Suprapubic skin (tissue), 4 donors: ENCODE data around the gene MEIS1. TPM values are rescaled to one million over a fixed set of nuclear protein-coding genes. Genes with fewer than 3 reads are reported as not detected.

ENCODE experiments used
- DNase-seq, 2 donors: peaks; one replicate each; pipeline ENCODE4 v3.0.0-alpha.2; 2019; ENCODE audit warnings: low spot score in 2 of 2
- H3K27ac ChIP-seq: fragments of 200-600 bp; sonication (generic); one replicate; pipeline ENCODE4 v1.5.1; 2019
- H3K27me3 ChIP-seq: fragments of 200-600 bp; sonication (generic); one replicate; pipeline ENCODE4 v1.5.1; 2019
- H3K36me3 ChIP-seq: fragments of 200-600 bp; sonication (generic); one replicate; pipeline ENCODE4 v1.5.1; 2019
- H3K4me1 ChIP-seq: fragments of 200-600 bp; sonication (generic); one replicate; pipeline ENCODE4 v1.5.1; 2019
- H3K4me3 ChIP-seq: fragments of 200-600 bp; sonication (generic); one replicate; pipeline ENCODE4 v1.5.1; 2019; ENCODE audit warnings: mild to moderate bottlenecking
- H3K9me3 ChIP-seq: fragments of 200-600 bp; sonication (generic); one replicate; pipeline ENCODE4 v1.5.1; 2019
- CTCF ChIP-seq, 2 donors: fragments of 200-600 bp in 1 of 2; fragments of 450-650 bp in 1 of 2; sonication (generic) in 1 of 2; IDR thresholded peaks; one replicate each; pipeline ENCODE4 v1.5.1; 2016 to 2019; ENCODE audit warnings: antibody characterized with exemption in 2 of 2, mild to moderate bottlenecking in 1 of 2, moderate library complexity in 1 of 2
- EP300 ChIP-seq: sonication (generic); formaldehyde crosslinking; IDR thresholded peaks from one replicate; pipeline ENCODE4 v1.6.1; 2017; ENCODE audit warnings: antibody characterized with exemption
- POLR2A ChIP-seq, 2 donors: fragments of 450-650 bp; IDR thresholded peaks; one replicate each; pipeline ENCODE4 v1.6.1; 2017; ENCODE audit warnings: antibody characterized with exemption in 2 of 2, mild to moderate bottlenecking in 2 of 2, moderate library complexity in 2 of 2
- POLR2AphosphoS5 ChIP-seq, 3 donors: sonication (generic); formaldehyde crosslinking; IDR thresholded peaks; one replicate each; pipeline ENCODE4 v1.6.1; 2017; ENCODE audit warnings: antibody characterized with exemption in 3 of 3
- WGBS: methylation state at CpG from one replicate; pipeline ENCODE4 v1.1.5; 2018; 5-methylcytosine and 5-hydroxymethylcytosine counted together
- total RNA-seq, 4 donors: library from RNA; depleted of rRNA; stranded (reverse); fragments of >200 nt; gene quantifications; one replicate each; pipeline ENCODE4 v1.1.0, GENCODE V29; 2016

Gene MEIS1
- total RNA-seq, 4 donors from 2014 or later: 12.7 to 28.0 (median 20.3) TPM

- H3K4me1 ChIP-seq: peaks cover 9% of the 10 kb centered on the region
- H3K36me3 ChIP-seq: no peaks in the 10 kb centered on the region
- no peaks in the 10 kb centered on the region for H3K27me3 ChIP-seq
- H3K27ac ChIP-seq: no peak overlapping the region
- WGBS: 58% methylated on average over 3 of the region's 3 CpGs
- no peak overlapping the region for H3K4me3 ChIP-seq
- no peak for TF ChIP-seq CTCF (IDR thresholded peaks at IDR 0.05)
- TF ChIP-seq EP300: no peak
- no peak for TF ChIP-seq POLR2A (IDR thresholded peaks at IDR 0.05)
- no peak for TF ChIP-seq POLR2AphosphoS5 (IDR thresholded peaks at IDR 0.05)
- no peak for DNase-seq
- no peaks in the 10 kb centered on the region for H3K9me3 ChIP-seq
Observed at GRCh38 chr2:66535574-66536289, 100.8 kb downstream of the MEIS1 start.

- H3K9me3 ChIP-seq: no peaks in the 10 kb centered on the region
- peaks cover 9% of the 10 kb centered on the region for H3K4me1 ChIP-seq
- DNase-seq: no peak
- no peak overlapping the region for H3K27ac ChIP-seq
- H3K4me3 ChIP-seq: no peak overlapping the region
- H3K36me3 ChIP-seq: no peaks in the 10 kb centered on the region
- TF ChIP-seq EP300 (no peak), POLR2AphosphoS5 (IDR thresholded peaks at IDR 0.05) (no peak), CTCF (IDR thresholded peaks at IDR 0.05) (no peak), POLR2A (IDR thresholded peaks at IDR 0.05) (no peak)
- no peaks in the 10 kb centered on the region for H3K27me3 ChIP-seq
- 94% methylated on average over 2 of the region's 2 CpGs for WGBS
Observed at GRCh38 chr2:66536290-66536673, 101.4 kb downstream of the MEIS1 start.

GRCh38 chr2:66536997-66537396 is 102.1 kb downstream of the MEIS1 start:
- 83% methylated on average over 2 of the region's 2 CpGs for WGBS
- H3K4me3 ChIP-seq: no peak overlapping the region
- H3K27ac ChIP-seq: no peak overlapping the region
- H3K27me3 ChIP-seq: no peaks in the 10 kb centered on the region
- H3K36me3 ChIP-seq: no peaks in the 10 kb centered on the region
- no peak for DNase-seq
- no peaks in the 10 kb centered on the region for H3K9me3 ChIP-seq
- H3K4me1 ChIP-seq: peaks cover 9% of the 10 kb centered on the region
- no peak for TF ChIP-seq EP300
- TF ChIP-seq CTCF (IDR thresholded peaks at IDR 0.05): no peak
- no peak for TF ChIP-seq POLR2AphosphoS5 (IDR thresholded peaks at IDR 0.05)
- TF ChIP-seq POLR2A (IDR thresholded peaks at IDR 0.05): no peak

- no peak for DNase-seq
- Histone ChIP-seq H3K27ac (no peak overlapping the region), H3K9me3 (no peaks in the 10 kb centered on the region), H3K4me3 (no peak overlapping the region), H3K4me1 (peaks cover 3% of the 10 kb centered on the region), H3K27me3 (no peaks in the 10 kb centered on the region), H3K36me3 (no peaks in the 10 kb centered on the region)
- 87% methylated on average over 1 of the region's 1 CpG for WGBS
- TF ChIP-seq POLR2AphosphoS5 (IDR thresholded peaks at IDR 0.05) (no peak), POLR2A (IDR thresholded peaks at IDR 0.05) (no peak), CTCF (IDR thresholded peaks at IDR 0.05) (no peak), EP300 (no peak)
Observed at GRCh38 chr2:66538291-66538690, 103.4 kb downstream of the MEIS1 start.

- peaks cover 3% of the 10 kb centered on the region for H3K4me1 ChIP-seq
- WGBS: 86% methylated on average over 5 of the region's 5 CpGs
- TF ChIP-seq CTCF (IDR thresholded peaks at IDR 0.05) (no peak), POLR2AphosphoS5 (IDR thresholded peaks at IDR 0.05) (no peak), POLR2A (IDR thresholded peaks at IDR 0.05) (no peak), EP300 (no peak)
- H3K4me3 ChIP-seq: no peak overlapping the region
- H3K9me3 ChIP-seq: no peaks in the 10 kb centered on the region
- H3K27me3 ChIP-seq: no peaks in the 10 kb centered on the region
- no peaks in the 10 kb centered on the region for H3K36me3 ChIP-seq
- no peak overlapping the region for H3K27ac ChIP-seq
- no peak for DNase-seq
Observed at GRCh38 chr2:66539452-66539851, 104.5 kb downstream of the MEIS1 start.
